Trophoblast cell (in vitro differentiated cells and primary cell): ENCODE results near the gene MSH4.
"Not testable (repeated sequence)": the region's sequence is repeated elsewhere in the genome, so short reads cannot be mapped to it uniquely, and the experiment has no call there.

ENCODE experiments used
- DNase-seq, 2 donors: peaks; one replicate each; pipeline ENCODE4 v3.0.0-alpha.2; 2016
- H2AFZ ChIP-seq: 2 replicates; pipeline ENCODE4 v1.6.1; 2013; ENCODE audit warnings: low read length, moderate library complexity, mild to moderate bottlenecking; ENCODE audit not compliant: insufficient read depth, poor library complexity
- H2AK5ac ChIP-seq: 2 replicates; pipeline ENCODE4 v1.6.1; 2013; ENCODE audit warnings: mild to moderate bottlenecking, low read length
- H2BK120ac ChIP-seq: 2 replicates; pipeline ENCODE4 v1.6.1; 2013; ENCODE audit warnings: low read length, mild to moderate bottlenecking, moderate library complexity; ENCODE audit not compliant: insufficient read depth, poor library complexity
- H2BK12ac ChIP-seq: 2 replicates; pipeline ENCODE4 v1.6.1; 2013; ENCODE audit warnings: mild to moderate bottlenecking, low read length, moderate library complexity
- H2BK5ac ChIP-seq: 2 replicates; pipeline ENCODE4 v1.6.1; 2013; ENCODE audit warnings: low read length, low read depth, moderate library complexity, mild to moderate bottlenecking; ENCODE audit not compliant: poor library complexity
- H3K14ac ChIP-seq: 2 replicates; pipeline ENCODE4 v1.6.1; 2013; ENCODE audit warnings: mild to moderate bottlenecking, low read length
- H3K18ac ChIP-seq: 2 replicates; pipeline ENCODE4 v1.6.1; 2013; ENCODE audit warnings: mild to moderate bottlenecking, low read length
- H3K23ac ChIP-seq: 2 replicates; pipeline ENCODE4 v1.6.1; 2013; ENCODE audit warnings: low read length
- H3K27ac ChIP-seq: 2 replicates; pipeline ENCODE4 v1.5.1; 2013; ENCODE audit warnings: low read depth, mild to moderate bottlenecking, inconsistent platforms, low read length, moderate library complexity
- H3K27me3 ChIP-seq: 2 replicates; pipeline ENCODE4 v1.6.1; 2013; ENCODE audit warnings: inconsistent platforms, mild to moderate bottlenecking, low read length, moderate library complexity; ENCODE audit not compliant: insufficient read depth
- H3K36me3 ChIP-seq, 2 experiments: 1 replicate in 1 of 2; 2 replicates in 1 of 2; pipeline ENCODE4 v1.6.1; 2013; ENCODE audit warnings: low read length in 2 of 2, mild to moderate bottlenecking in 2 of 2, moderate library complexity in 1 of 2; ENCODE audit not compliant: insufficient read depth in 2 of 2, control insufficient read depth in 1 of 2
- H3K4ac ChIP-seq: 2 replicates; pipeline ENCODE4 v1.6.1; 2013; ENCODE audit warnings: low read depth, mild to moderate bottlenecking, low read length, moderate library complexity
- H3K4me1 ChIP-seq, 2 experiments: 1 replicate in 1 of 2; 2 replicates in 1 of 2; pipeline ENCODE4 v1.6.1; 2013; ENCODE audit warnings: low read length in 2 of 2, mild to moderate bottlenecking in 2 of 2, moderate library complexity in 1 of 2; ENCODE audit not compliant: insufficient read depth in 2 of 2, control insufficient read depth in 1 of 2
- H3K4me2 ChIP-seq: 2 replicates; pipeline ENCODE4 v1.6.1; 2013; ENCODE audit warnings: inconsistent platforms, mild to moderate bottlenecking, low read length, moderate library complexity
- H3K4me3 ChIP-seq: 2 replicates; pipeline ENCODE4 v1.5.1; 2013; ENCODE audit warnings: mild to moderate bottlenecking, low read depth, low read length, inconsistent platforms
- H3K79me1 ChIP-seq: one replicate; pipeline ENCODE4 v1.6.1; 2013; ENCODE audit warnings: low read length
- H3K79me2 ChIP-seq: 2 replicates; pipeline ENCODE4 v1.6.1; 2013; ENCODE audit warnings: low read length, mild to moderate bottlenecking; ENCODE audit not compliant: control insufficient read depth, insufficient read depth, poor library complexity
- H3K9ac ChIP-seq: 2 replicates; pipeline ENCODE4 v1.6.1; 2013; ENCODE audit warnings: mild to moderate bottlenecking, low read length
- H3K9me3 ChIP-seq: 2 replicates; pipeline ENCODE4 v1.6.1; 2013; ENCODE audit warnings: low read depth, mild to moderate bottlenecking, control low read depth, inconsistent platforms, low read length; ENCODE audit not compliant: insufficient read depth
- H4K12ac ChIP-seq: 2 replicates; pipeline ENCODE4 v1.6.1; 2013; ENCODE audit warnings: low read depth, mild to moderate bottlenecking, low read length, moderate library complexity
- H4K8ac ChIP-seq: 2 replicates; pipeline ENCODE4 v1.6.1; 2013; ENCODE audit warnings: low read depth, mild to moderate bottlenecking, low read length, moderate library complexity
- H4K91ac ChIP-seq: one replicate; pipeline ENCODE4 v1.6.1; 2013; ENCODE audit warnings: low read depth, mild to moderate bottlenecking, low read length, moderate library complexity
- WGBS: extraction: QIAGEN DNeasy Blood & Tissue Kit; methylation state at CpG from one replicate; pipeline ENCODE4 v1.1.7; 2013; ENCODE audit warnings: missing lambda C conversion rate; ENCODE audit not compliant: insufficient read length, insufficient coverage; ENCODE audit errors: extremely low coverage; 5-methylcytosine and 5-hydroxymethylcytosine counted together

MSH4 gene

DNA sequence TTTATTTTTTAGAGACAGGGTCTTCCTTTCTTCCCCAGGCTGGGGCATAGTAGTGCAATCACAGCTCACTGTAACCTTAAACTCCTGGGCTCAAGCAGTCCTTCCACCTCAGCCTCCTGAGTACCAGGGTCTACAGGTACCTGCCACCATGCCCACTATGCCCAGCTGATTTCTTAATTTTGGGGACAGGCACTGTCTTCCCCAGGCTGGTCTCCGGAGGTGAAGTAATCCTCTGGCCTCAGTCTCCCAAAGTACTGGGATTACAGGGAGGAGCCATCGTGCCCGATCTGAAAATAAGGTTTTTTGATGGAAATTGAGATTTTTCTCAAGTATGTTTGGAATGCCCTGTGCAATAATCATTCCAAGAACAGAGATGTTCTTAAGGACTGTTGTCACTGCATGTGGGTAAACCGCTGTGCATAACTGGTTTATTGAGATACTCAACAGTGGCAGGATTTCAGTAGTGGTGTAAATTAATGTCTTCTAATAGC is 934 bp upstream of the MSH4 start:
- H3K4ac ChIP-seq = no peak overlapping the region
- H3K79me1 ChIP-seq = no peaks in the 10 kb centered on the region
- peak in 1 of 2 donors; percentile 53 for DNase-seq
- no peaks in the 10 kb centered on the region for H3K79me2 ChIP-seq
- WGBS = no CpG with 5 or more reads among the region's 4 CpGs
- H3K4me1 ChIP-seq = no peaks in the 10 kb centered on the region
- no peak overlapping the region for H3K9ac ChIP-seq
- no peak overlapping the region for H2BK120ac ChIP-seq
- no peak overlapping the region for H2BK12ac ChIP-seq
- peaks cover 24 to 30% of the 10 kb centered on the region in 2 experiments for H3K36me3 ChIP-seq
- H4K12ac ChIP-seq = no peak overlapping the region
- H3K4me3 ChIP-seq = no peak overlapping the region
- H3K14ac ChIP-seq = no peak overlapping the region
- H2AFZ ChIP-seq = no peak overlapping the region
- H4K8ac ChIP-seq = no peak overlapping the region
- no peak overlapping the region for H3K27ac ChIP-seq
- no peak overlapping the region for H3K18ac ChIP-seq
- no peaks in the 10 kb centered on the region for H3K9me3 ChIP-seq
- H2AK5ac ChIP-seq = no peak overlapping the region
- H3K27me3 ChIP-seq = no peaks in the 10 kb centered on the region
- no peak overlapping the region for H4K91ac ChIP-seq
- no peak overlapping the region for H2BK5ac ChIP-seq
- no peak overlapping the region for H3K4me2 ChIP-seq
- no peak overlapping the region for H3K23ac ChIP-seq

DNA sequence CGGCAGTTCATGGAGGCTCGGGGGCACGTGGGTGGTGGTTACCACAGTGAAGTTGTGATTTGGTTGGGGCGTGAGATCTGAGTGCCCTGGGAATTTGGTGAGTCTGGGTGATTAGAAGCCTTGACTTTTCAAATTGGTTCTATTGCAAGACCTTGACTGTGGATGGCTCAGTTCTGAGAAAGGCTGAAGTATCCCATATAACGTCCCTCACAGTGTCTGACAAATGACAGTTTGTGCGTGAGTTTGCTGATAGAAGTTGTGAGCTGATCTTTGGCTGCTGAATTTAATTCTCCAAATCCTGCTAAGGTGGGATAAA is 549 bp downstream of the MSH4 start:
- Histone ChIP-seq H4K8ac (no peak overlapping the region), H3K79me2 (no peaks in the 10 kb centered on the region), H3K23ac (no peak overlapping the region), H3K9ac (no peak overlapping the region), H3K27me3 (no peaks in the 10 kb centered on the region), H3K79me1 (no peaks in the 10 kb centered on the region), H3K4me3 (no peak overlapping the region), H2AK5ac (no peak overlapping the region), H2BK120ac (no peak overlapping the region), H2BK12ac (no peak overlapping the region), H2BK5ac (no peak overlapping the region), H3K27ac (no peak overlapping the region), H2AFZ (no peak overlapping the region), H3K4me2 (no peak overlapping the region), H3K18ac (no peak overlapping the region), H3K9me3 (no peaks in the 10 kb centered on the region), H3K4me1 (no peaks in the 10 kb centered on the region), H3K14ac (no peak overlapping the region), H3K4ac (no peak overlapping the region), H3K36me3 (peaks cover 22 to 26% of the 10 kb centered on the region in 2 experiments), H4K91ac (no peak overlapping the region), H4K12ac (no peak overlapping the region)
- WGBS = no CpG with 5 or more reads among the region's 6 CpGs
- no peak for DNase-seq

DNA sequence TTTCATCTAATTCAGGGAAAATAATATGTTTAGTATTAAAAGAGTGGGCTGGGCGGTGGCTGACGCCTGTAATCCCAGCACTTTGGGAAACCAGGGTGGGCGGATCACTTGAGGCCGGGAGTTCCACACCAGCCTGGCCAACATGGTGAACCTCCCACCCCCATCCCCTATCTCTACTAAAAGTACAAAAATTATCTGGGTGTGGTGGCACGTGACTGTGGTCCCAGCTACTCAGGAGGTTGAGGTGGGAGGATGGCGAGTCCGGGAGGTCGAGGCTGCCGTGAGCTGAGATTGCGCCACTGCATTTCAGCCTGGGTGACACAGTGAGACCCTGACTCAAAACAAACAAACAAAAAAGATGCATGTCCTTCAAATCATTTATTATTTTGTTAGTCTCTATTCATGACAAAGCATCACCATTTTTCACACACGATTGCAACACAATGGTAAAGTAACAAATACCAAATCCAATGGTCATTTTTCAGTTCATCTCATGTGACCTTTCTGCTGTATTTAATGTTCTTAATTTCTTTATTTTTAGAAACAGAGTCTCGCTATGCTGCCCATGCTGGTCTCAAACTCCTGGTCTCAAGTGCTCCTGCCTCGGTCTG is 1.0 kb downstream of the MSH4 start:
- no peak overlapping the region for H2BK120ac ChIP-seq
- H3K27ac ChIP-seq = no peak overlapping the region
- H3K4me3 ChIP-seq = no peak overlapping the region
- no peak overlapping the region for H4K8ac ChIP-seq
- no peak overlapping the region for H3K18ac ChIP-seq
- no peak overlapping the region for H3K14ac ChIP-seq
- H3K36me3 ChIP-seq = peaks cover 21 to 24% of the 10 kb centered on the region in 2 experiments
- no peaks in the 10 kb centered on the region for H3K4me1 ChIP-seq
- WGBS = no CpG with 5 or more reads among the region's 13 CpGs
- no peak overlapping the region for H2BK5ac ChIP-seq
- no peak overlapping the region for H3K4me2 ChIP-seq
- H3K9ac ChIP-seq = no peak overlapping the region
- H3K79me2 ChIP-seq = no peaks in the 10 kb centered on the region
- H3K27me3 ChIP-seq = no peaks in the 10 kb centered on the region
- H3K23ac ChIP-seq = no peak overlapping the region
- H3K79me1 ChIP-seq = no peaks in the 10 kb centered on the region
- H2AFZ ChIP-seq = no peak overlapping the region
- no peak overlapping the region for H4K91ac ChIP-seq
- H4K12ac ChIP-seq = no peak overlapping the region
- no peak overlapping the region for H3K4ac ChIP-seq
- H2AK5ac ChIP-seq = no peak overlapping the region
- no peaks in the 10 kb centered on the region for H3K9me3 ChIP-seq
- no peak for DNase-seq
- no peak overlapping the region for H2BK12ac ChIP-seq

DNA sequence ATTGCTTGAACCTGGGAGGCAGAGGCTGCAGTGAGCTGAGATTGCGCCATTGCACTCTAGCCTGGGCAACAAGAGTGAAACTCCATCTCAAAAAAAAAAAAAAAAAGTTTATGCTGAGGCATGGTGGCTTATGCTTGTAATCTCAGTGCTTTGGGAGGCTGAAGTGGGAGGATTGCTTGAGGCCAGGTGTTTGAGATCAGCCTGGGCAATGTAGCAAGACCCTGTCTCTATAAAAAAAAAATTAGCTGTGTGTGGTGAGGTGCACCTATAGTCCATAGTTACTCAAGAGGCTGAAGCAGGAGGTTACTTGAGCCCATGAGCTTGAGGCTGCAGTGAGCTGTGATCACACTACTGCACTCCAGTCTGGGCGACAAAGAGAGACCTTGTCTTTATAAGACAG is 4.8 kb downstream of the MSH4 start:
- not testable (repeated sequence) for H2BK5ac ChIP-seq, H3K9me3 ChIP-seq, H3K79me1 ChIP-seq, H4K12ac ChIP-seq, H3K14ac ChIP-seq, H3K79me2 ChIP-seq, H3K18ac ChIP-seq, H3K4me1 ChIP-seq, H3K27ac ChIP-seq, H3K27me3 ChIP-seq, H2BK120ac ChIP-seq, H3K4ac ChIP-seq, H4K8ac ChIP-seq, DNase-seq, H3K36me3 ChIP-seq, H3K4me3 ChIP-seq, H4K91ac ChIP-seq, H3K9ac ChIP-seq, H2AK5ac ChIP-seq, H2BK12ac ChIP-seq, H3K23ac ChIP-seq, H2AFZ ChIP-seq, H3K4me2 ChIP-seq
- WGBS = no CpG with 5 or more reads among the region's 2 CpGs
